Activated naive CD4-positive, alpha-beta T cell treated with anti-CD3 and anti-CD28 coated beads, Interleukin-2, amount 50 U/mL, for 72 hours (primary cell): ENCODE data around the gene RTL1. TPM values are rescaled to one million over a fixed set of nuclear protein-coding genes. Genes with fewer than 3 reads are reported as not detected.

Source experiments
- ATAC-seq, 2 donors: fragments of 150-1000 bp; cut with Tn5 transposase; 2 replicates each; pipeline ENCODE4 v1.10.0; 2021; ENCODE audit warnings: mild to moderate bottlenecking in 2 of 2, moderate library complexity in 2 of 2
- DNase-seq, 2 donors: peaks; one replicate each; pipeline ENCODE4 v3.0.0; 2021 to 2022; ENCODE audit warnings: low spot score in 2 of 2
- H3K27ac Mint-ChIP-seq, 2 donors: one replicate each; pipeline ENCODE4 v1.8.0; 2022; ENCODE audit warnings: mild to moderate bottlenecking in 2 of 2, mixed read lengths in 2 of 2
- H3K36me3 Mint-ChIP-seq, 2 donors: one replicate each; pipeline ENCODE4 v1.8.0; 2022; ENCODE audit warnings: mixed read lengths in 2 of 2
- H3K9me3 Mint-ChIP-seq, 2 donors: one replicate each; pipeline ENCODE4 v1.8.0; 2022; ENCODE audit warnings: mixed read lengths in 2 of 2
- total RNA-seq, 2 donors: library from RNA; stranded (reverse); gene quantifications; one replicate each; pipeline ENCODE4 v1.2.3, GENCODE V29; 2022

RTL1 gene
- total RNA-seq, 2 donors from 2014 or later = not detected

DNA sequence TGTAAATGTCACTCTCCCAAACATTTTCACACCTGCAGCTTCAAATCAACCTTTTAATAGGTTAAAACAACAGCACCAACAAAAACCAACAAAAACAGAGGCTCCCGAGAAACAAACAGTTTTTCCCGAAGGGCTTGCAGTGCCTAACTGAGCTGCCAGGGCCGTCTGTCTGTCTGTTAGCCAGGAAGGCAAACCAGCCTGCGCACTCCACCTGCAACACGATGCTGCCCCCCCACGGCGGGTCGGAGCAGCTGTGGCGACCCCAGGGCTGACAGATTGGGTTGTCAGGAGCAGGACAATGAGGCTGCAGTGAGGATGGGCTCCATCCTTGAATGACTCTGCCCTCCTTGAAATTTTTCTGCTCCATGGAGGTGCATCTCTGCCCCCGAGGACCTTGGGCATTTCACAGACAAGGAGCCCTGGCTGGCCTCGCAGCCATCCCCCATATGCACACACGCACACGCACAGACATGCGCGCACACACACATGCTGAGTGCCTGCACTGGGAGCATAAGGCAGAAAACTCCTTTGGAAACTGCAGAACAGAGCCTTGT lies 2.6 kb downstream of the RTL1 start:
- DNase-seq (peak; percentile 25 to 31), ATAC-seq (peak in 1 of 2 donors; percentile 40)
- no peaks in the 10 kb centered on the region for H3K36me3 Mint-ChIP-seq
- no peaks in the 10 kb centered on the region for H3K9me3 Mint-ChIP-seq
- H3K27ac Mint-ChIP-seq = no peak overlapping the region

DNA sequence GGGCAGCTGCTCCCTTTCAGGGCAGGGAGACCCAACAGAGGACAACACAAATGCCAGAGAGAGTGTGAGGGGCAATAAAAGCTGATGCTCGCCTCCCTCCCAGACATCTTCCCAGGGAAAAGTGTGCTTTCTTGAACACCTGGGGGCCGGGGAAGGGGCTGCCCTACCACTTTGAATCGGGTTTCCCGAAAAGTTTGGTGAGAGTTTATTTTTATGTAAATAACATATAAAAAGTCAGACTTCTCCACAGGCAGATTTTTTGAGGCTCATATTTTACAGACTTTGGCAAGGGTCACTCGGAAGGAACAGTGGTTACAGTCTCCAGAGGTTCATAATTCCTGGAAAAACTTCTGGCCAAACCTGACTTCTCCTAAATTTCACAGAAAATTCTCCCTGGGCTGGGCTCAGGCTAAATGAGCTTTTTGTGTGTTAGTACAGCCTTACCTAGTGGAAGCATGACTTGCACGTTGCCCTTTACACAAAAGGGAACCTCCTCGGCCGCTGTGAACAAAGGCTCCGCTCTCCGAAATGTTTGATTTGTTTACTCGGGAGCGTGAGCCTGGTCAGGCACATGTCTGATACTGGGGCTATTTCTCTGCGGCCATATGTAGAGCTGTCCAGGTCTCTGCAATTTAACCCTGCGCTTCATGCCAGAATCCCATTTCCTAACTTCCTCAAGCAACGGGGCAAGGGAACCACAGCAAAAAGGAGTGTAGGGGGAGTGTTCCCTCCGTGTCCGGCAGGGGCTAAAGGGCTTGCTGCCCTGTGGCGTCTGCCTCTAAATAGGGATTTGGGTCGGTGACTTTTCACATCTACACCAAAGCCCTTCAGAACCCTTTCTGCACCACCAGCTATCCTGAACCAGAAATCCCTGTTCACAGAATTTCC lies 3.4 kb downstream of the RTL1 start:
- ATAC-seq (no peak), DNase-seq (peak in 1 of 2 donors; percentile 44)
- Mint-ChIP-seq H3K9me3 (no peaks in the 10 kb centered on the region), H3K27ac (no peak overlapping the region), H3K36me3 (no peaks in the 10 kb centered on the region)

DNA sequence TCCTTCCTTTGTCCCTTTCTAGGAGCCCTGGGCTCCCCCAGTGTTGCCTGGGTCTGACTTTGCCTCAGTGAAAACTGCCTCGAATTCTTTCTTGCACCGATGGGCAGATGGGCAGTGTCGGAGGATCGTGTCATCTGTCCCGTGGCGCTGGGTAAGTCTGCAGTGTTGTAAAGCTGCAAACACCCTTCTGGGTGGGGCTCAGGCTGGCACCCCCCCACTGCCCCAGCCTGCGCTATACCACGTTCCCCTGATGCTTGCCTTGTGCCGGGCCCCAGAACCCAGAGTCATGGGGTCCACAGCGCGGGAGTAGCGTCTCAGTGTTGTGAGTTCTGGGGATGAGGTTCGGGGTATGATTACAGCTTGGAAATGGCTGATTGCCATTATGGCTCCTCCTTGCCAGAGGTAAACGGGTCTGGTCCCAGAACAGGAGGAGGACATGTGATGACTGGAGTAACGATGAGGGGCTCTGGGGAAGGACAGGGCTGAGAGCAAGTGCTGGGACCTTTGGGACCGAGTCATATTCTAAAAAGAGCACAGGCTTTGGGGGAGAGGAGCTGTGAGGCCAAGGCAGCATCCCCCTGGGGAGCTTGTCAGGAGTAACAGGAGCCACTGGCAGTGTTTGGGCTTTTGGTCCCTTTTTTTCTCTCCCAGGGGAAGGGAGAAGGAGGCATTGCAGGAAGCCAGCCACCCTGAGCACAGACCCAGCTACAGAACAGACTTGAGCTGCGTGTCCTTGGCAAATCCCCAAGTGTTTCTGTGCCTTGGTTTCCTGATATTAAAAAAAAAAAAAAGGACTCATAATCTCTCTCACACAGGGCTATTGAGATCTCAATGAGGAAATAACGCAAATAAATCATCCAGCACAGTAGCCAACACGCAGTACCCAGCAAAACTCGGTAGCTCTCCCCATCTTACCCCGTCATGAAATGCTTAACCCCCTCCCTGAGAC lies 4.3 kb downstream of the RTL1 start:
- Mint-ChIP-seq H3K36me3 (no peaks in the 10 kb centered on the region), H3K27ac (no peak overlapping the region), H3K9me3 (no peaks in the 10 kb centered on the region)
- DNase-seq = peak in 1 of 2 donors; percentile 40
- ATAC-seq = no peak

DNA sequence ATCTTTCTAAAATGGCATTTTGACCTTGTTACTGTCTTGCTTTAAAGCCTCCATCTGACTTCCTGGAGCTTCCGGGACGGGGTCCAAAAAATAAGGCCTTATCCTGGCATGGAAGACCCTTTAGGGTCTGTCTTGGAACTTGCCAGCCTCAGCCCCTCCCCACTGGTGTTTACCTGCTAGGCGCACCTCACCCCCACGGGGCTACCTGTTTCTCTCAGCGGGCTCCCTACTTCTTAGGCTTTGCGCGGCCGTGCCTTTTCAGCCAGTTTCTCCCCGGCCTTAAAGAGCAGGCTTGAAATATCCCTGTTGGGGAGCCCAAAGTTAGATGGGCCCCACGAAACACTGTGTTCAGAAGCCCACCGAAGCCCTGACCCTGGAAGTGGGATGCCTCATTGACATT lies 5.1 kb downstream of the RTL1 start:
- no peak overlapping the region for H3K27ac Mint-ChIP-seq

DNA sequence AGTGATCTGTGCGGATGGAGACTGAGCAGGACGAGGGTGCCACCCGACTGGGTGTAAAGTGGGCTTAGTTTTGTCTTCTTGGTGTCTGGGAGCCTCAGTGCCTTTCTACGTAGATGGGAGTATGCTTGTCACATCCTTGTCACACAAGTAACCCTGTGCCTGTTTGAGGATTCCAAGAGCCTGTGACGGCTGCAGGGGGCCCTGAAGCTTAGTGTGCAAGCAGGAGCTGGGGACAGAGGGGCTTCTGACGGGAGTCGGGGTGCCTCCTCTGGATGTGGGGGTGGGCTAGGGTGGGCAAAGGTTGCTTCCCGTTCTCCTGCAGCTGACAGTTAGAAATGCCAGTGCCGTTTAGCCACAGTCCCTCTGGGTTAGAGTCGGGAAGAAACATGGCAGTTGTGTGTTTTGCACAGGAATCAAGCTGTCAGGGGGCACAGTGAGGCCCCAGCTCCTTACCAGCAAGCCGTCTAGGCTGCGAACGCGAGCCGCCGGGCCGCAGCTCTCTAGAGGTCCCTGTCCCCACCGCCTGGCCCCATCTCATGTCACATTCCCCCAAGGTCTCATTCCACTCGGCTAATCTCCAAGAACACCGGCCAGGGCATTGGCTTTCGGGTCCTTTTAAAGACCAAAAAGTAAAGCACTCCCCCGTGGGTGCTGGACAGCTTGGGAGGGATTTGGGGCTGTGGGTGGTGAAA lies 7.0 kb downstream of the RTL1 start:
- no peak for ATAC-seq
- Mint-ChIP-seq H3K36me3 (no peaks in the 10 kb centered on the region), H3K9me3 (no peaks in the 10 kb centered on the region), H3K27ac (no peak overlapping the region)
- DNase-seq = peak in 1 of 2 donors; percentile 35

More for the DNA sequence above, 5.1 kb downstream of the RTL1 start:
- no peak for DNase-seq
- Mint-ChIP-seq H3K9me3 (no peaks in the 10 kb centered on the region), H3K36me3 (no peaks in the 10 kb centered on the region)
- ATAC-seq = no peak

DNA sequence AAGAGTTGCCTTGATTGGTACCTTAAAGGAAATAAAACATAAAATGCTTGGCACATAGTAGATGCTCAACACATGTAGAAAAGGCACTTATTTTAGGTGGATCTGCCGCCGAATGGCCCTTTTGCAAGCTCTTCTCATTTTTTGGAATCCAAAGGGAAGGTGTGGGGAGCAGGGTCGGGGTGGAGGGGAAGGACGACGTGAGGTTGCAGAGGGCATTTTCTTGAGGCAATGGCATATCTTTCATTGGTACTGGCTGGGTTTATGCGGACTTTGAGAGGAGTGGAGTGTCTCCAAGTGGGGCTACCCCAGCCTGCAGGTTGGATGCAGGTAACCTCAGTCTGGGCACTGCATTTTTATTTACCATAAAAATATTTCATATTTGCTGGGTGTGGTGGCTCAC lies 8.1 kb downstream of the RTL1 start:
- Mint-ChIP-seq H3K27ac (no peak overlapping the region), H3K36me3 (no peaks in the 10 kb centered on the region), H3K9me3 (no peaks in the 10 kb centered on the region)
- ATAC-seq (no peak), DNase-seq (peak in 1 of 2 donors; percentile 21)

DNA sequence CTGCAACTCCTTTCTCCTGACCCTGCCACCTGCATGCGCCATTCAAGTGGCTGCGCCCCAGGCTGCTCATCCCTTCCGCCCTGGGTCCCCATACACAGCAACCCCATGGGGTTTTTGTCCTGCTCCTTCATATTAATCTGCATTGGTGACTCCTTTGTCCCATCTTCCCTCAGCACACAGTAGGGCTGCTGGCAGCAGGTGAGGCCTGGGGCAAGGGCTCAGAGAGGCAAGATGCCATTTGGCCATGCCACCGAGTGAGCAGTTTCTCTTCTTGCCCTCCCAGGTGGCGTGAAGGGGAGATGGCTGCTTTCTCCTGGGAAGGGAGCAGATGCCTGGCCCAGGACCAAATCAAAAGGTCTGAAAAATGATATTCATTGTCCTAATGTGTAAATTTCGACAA lies 9.1 kb downstream of the RTL1 start:
- no peak for ATAC-seq
- Mint-ChIP-seq H3K27ac (no peak overlapping the region), H3K9me3 (no peaks in the 10 kb centered on the region), H3K36me3 (no peaks in the 10 kb centered on the region)
- no peak for DNase-seq

DNA sequence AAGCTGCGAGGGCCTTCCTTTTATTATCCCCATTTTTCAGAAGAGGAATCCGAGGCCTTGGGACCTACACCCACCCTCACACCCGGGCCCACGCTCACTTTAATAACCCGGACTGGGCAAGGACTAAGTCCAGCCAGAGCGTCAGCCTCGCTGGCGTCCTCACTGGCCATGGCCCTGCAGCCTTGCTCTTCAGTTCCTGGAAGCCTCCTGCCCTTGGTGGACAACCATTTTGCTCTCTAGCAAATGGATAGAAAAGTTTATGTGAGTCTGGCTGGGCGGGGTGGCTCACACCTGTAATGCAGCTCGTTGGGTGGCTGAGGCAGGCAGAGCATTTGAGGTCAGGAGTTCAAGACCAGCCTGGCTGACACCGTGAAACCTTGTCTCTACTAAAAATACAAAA lies 9.8 kb downstream of the RTL1 start:
- ATAC-seq (no peak), DNase-seq (peak in 1 of 2 donors; percentile 34)
- H3K9me3 Mint-ChIP-seq = no peaks in the 10 kb centered on the region
- H3K27ac Mint-ChIP-seq = no peak overlapping the region
- no peaks in the 10 kb centered on the region for H3K36me3 Mint-ChIP-seq

DNA sequence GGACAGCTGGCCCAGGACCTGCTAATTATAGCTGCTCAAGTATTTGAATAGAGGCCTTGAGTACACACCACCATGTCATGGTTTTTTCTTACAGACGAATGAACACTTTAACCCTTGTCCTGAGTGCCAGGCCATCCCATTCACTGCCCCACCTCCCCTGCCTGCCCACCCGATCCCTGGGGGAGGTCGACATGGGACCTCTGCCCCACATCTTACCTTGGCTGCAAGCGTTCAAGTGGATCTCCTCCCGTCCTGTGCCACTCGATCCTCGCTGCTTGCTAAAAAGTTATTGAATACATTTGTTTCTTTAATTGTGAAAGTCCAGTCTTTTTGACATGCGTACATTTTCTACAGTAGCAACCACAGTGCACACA lies 10.3 kb downstream of the RTL1 start:
- ATAC-seq = no peak
- H3K9me3 Mint-ChIP-seq = no peaks in the 10 kb centered on the region
- DNase-seq = peak in 1 of 2 donors; percentile 7
- no peak overlapping the region for H3K27ac Mint-ChIP-seq
- no peaks in the 10 kb centered on the region for H3K36me3 Mint-ChIP-seq

DNA sequence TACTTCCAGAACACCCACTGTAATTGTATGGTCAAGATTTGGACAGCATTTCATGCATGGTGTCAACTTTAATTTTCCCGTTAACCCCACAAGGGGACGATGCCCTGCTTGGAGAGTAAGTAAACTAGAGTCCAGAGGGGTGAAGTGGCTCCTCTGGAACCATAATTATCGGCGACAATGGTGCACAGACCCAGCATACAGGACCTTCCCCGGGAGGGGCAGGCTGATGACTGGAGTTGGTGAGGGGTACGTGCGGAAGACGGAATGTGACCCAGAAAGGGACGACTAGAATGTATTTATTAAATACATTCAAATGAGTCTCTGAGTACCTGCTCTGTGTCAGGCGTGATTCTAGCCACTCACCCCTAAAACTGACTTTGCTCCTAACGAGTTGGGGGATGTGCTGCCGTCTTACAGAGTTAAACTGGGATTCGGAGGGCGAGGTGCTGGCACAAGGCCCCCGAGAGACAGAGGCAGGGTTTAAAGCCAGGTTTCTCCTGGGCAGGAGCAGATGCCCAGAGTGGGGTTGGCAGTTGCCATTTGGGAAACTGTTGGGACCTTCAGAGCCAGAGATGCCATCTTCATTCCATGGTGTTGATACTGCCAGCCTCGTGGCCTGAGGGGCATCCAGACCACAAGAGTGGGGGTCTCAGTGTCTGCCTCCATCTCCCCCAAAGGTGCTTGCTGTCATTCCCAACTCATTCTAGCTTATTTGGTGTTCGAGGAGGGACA lies 10.9 kb downstream of the RTL1 start:
- Mint-ChIP-seq H3K36me3 (no peaks in the 10 kb centered on the region), H3K27ac (no peak overlapping the region), H3K9me3 (no peaks in the 10 kb centered on the region)
- ATAC-seq (no peak), DNase-seq (peak in 1 of 2 donors; percentile 31)

DNA sequence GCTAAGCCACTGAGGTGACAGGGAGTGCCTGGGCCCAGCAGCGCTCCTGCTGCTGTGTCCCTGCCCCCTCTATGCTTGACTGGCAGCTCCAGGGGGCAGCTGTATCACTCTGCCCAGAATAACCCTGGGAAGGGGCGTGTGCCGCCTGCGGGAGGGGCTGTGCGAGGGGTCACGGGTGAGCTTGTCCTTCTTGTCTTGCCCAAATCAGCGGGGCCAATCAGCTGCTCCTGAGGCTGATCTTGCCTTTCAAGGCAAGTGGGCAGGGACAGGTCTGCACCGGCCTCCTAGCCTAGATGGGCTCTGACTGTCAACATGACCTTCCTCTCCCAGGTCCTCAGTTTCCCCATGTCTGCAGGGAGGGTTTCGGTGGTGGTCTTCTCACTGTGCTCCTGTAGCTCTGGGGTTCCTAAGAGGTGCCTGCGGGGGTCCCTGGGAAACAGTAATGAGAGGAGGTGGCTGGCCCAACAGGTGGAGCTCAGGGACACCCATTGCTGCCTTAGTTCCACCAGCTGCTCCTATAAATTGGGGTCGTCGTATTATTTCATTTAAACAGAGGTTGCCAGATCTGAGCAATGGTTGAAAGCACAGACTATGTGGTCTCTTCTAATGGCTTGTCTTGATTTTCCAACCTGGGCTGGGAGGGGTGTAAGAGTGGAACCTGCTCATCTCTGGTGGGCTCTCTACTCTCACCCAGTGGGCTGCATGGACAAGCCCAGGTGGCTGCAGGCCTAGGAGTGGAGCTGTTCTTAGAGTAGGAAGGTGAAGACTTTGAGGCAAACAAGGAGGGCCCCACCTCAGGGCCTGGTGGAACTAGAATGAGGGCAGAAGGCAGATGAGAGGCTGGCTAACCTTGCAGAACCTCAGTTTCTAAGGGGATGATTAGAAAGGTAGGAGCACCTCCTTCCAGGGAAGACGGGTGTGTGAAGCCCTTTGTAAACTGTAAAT lies 11.7 kb downstream of the RTL1 start:
- H3K27ac Mint-ChIP-seq = peak overlapping the region in 1 of 2 donors; percentile 33
- no peak for ATAC-seq
- DNase-seq = peak in 1 of 2 donors; percentile 40
- H3K9me3 Mint-ChIP-seq = no peaks in the 10 kb centered on the region
- H3K36me3 Mint-ChIP-seq = no peaks in the 10 kb centered on the region

DNA sequence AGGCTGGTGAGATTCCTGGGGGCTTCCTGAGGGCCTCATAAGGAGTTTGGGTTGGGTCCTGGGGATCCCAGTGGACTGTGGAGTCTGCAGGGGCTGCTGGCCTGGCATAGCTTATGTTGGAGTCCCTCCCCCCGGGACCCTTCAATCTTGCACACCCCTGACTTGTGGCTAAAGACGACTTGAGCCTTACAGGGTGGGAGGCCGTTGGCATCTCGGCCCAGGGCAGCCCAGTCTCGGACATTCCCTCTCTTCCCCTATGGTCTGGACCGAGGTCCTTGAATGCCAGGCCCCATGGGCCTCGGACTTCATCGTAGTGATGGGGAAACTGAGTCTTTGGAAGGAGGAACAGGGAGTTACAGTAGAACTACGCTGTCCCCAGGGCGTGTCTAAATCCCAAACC lies 12.5 kb downstream of the RTL1 start:
- Mint-ChIP-seq H3K9me3 (no peaks in the 10 kb centered on the region), H3K27ac (peak overlapping the region in 1 of 2 donors; percentile 63), H3K36me3 (no peaks in the 10 kb centered on the region)
- DNase-seq = no peak
- ATAC-seq = no peak

DNA sequence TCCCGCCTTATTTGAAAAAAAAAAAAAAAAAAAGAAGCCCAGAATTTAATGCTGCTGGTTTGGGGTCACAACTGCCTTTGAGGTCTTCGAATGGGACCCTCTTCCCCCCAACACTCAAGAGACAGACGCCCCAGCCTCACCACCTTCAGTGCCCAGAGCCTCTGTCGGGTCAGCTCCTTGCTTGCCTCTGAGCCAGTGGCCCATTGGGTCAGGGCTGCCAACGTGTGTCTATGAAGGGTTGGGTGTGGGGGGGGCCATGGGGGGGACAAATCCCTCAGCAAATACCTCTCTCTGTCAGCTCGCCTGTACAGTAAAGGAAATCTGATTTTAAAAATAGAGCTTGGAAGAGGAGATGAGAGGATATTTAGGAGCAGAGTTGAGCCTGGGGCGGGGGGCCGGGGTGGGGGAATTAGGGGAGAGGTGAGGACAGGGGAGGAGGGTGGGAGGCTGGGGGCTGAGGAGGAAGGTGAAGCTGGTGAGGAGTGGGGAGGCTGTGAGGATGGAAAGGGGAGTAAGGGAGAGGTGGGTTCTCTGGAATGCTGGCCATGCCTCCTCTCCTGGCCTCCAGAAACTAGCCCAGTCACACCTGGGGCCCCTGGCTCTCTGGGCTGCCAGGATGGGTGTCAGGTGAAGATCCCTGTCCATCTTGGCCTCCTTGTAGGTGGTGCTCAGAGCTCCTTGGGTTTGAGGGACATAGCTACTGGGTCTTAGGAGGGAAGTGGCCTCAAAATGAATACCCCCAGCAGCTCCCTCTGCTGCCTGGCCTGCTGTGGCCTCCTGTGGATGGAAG lies 13.3 kb downstream of the RTL1 start:
- no peak overlapping the region for H3K27ac Mint-ChIP-seq
- H3K9me3 Mint-ChIP-seq = no peaks in the 10 kb centered on the region
- peak in 1 of 2 donors; percentile 21 for DNase-seq
- no peak for ATAC-seq
- H3K36me3 Mint-ChIP-seq = no peaks in the 10 kb centered on the region

DNA sequence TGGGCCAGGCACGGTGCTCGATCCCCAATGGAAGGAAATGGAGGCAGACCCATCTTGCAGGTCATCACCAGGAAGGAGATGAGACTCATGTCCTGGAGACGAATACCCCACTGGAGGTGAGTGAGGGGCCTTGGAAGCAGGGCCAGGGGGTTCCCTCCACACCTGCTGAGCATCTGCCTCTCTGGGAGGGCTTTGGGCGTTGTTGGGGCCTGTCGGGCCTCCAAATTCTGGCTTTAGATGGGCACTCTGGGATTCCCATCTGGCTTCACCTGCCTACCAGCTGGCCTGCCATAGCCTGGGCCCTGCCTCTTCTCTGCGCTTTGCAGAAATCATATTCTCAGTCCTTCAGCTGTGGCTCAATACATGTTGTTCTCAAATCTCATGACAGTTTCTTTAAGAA lies 13.9 kb downstream of the RTL1 start:
- ATAC-seq (no peak), DNase-seq (peak in 1 of 2 donors; percentile 38)
- Mint-ChIP-seq H3K27ac (no peak overlapping the region), H3K36me3 (no peaks in the 10 kb centered on the region), H3K9me3 (no peaks in the 10 kb centered on the region)
